HG03060 (cell line): Measurements from ENCODE around the gene CNTNAP5.

Source experiments
- ATAC-seq: cut with Tn5 transposase; IDR thresholded peaks from one replicate; pipeline ENCODE4 v1.9.1; 2021; ENCODE audit warnings: low read depth, moderate number of reproducible peaks; ENCODE audit not compliant: unreplicated experiment

Gene CNTNAP5

DNA sequence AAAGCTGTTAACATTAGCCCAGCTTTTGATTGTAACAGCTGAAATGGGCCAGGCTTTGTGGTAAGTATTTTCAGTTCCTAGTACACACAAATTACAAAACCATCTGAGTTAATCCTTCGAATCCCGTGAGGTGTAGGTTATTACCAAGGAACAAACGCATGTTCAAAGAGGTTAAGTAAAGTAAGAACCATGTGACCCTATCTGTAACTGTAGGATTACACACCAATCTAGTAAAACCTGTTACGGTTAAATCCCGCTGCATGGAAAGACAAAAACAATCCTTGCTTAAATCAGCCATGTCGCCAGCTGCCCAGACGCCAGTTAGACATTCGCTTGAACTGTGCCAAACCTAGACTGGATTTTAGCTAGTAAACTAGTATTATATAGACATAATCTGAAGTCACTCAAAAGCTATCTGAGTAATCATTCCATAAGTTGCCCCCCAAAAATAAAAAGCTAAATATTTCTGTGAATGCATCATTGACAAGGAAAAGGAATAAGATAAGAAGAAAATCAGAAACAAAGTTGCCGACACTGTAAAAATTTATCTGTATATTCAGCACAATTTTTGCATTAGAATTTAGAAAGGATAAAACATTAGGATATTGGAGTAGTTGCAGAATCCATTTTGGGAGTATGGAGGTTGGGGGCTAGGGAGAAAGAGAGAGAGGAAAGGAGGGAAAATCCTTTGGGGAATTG lies 638.0 kb downstream of the CNTNAP5 start:
- no peak for ATAC-seq

DNA sequence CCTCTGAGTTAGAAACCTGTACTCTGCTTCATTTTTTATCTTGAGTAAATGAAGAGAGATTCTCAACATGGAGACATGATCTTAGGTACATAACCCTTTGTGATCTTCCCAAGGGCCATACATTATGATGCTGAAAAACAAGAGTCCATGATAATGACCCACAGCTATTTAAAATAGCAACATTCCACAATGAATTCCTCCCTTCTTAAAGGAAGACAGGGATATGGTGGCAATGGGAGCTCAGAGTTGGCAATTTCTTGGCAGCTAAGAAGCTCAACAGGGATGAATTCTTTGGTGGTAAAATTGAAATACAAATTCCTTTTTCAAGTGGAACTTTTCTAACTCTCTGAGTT lies 638.5 kb downstream of the CNTNAP5 start:
- ATAC-seq, result no peak

DNA sequence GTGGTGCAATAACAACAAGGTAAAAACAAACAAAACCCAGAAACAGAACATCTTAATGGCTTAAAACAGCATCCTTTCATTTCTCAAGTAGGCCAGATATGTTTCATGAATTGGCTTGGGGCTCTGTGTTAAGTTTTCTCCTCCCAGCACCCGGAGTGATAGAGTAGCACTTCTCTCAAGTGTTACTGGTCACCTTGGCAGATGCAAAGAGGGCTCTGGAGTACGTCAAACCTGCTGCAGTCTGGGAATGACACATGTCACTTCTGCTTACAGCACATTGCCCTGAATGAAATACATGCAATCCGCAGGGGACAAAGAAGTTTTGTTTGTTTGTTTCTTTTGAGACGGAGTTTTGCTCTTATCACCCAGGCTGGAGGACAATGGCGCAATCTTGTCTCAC lies 639.3 kb downstream of the CNTNAP5 start:
- ATAC-seq, result no peak

DNA sequence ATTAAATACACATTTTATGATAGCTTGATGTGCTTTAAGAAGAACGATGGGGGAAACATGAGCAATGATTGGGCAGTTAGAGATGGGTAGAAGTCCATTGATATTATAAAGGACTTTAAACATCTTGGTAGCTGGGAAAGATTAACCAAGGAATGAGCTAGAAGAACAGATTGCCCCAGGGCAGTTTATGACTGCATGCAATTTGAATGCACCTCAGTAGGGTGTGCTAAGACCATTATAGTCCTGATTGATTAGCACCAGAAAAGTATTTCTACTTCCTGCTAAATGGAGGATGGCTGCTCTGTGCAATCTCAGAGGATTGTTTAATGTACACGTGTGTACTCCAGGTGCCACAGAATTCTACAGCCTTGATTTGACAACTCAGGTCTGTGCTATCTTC lies 641.9 kb downstream of the CNTNAP5 start:
- ATAC-seq, result no peak

DNA sequence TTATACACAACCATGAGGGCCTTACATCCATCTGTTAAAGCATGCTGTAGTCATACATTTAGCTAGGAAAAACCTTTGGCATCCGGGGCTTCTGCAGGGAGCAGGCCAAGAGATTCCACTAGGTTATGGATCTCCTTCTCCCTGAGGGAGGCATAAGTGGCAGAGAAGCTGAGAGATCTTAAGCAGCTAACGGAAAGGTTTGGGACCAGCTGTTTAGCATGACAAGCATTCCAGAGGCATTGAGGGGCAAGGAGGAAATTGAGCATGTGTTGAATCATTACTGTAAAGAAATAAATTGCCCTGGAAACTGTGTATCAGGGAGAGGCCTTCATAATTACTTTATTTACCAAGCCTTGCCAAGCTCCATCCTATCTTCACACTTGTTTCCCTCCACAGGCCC lies 643.1 kb downstream of the CNTNAP5 start:
- no peak for ATAC-seq

DNA sequence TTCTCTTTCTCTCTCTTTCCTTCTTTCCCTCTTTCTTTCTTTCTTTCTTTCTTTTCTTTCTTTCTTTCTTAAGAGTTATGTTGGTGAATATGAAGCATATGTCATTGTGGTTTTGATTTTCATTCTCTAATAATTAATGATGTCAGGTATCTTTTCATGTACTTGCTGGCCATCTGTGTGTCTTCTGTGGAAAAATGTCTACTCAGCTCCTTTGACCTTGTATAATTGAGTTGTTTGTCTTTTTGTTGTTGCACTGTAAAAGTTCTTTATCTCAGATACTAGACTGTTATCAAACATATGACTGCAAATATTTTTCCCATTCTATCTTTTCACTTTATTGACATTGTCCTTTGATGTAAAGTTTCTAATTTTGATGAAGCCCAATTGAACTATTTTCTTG lies 645.1 kb downstream of the CNTNAP5 start:
- no peak for ATAC-seq

DNA sequence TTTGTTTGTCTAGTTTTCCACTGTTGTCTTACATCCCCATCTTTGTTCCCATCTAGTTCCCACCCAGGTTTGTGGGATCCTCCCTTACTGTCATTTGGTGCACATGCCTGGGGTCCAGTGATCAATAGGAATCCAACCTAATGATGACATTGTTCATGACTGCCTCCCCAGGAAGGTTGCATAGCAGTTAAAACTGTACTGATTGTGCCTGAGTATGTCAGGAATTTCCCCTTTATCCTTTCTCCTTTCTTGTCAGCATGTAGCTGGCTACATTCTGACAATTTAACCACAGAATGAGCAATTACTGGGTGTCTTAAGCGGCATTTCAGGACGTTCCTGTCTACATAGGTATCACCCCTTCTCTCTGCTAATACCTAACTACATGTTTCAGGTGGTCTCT lies 653.0 kb downstream of the CNTNAP5 start:
- ATAC-seq, result no peak

DNA sequence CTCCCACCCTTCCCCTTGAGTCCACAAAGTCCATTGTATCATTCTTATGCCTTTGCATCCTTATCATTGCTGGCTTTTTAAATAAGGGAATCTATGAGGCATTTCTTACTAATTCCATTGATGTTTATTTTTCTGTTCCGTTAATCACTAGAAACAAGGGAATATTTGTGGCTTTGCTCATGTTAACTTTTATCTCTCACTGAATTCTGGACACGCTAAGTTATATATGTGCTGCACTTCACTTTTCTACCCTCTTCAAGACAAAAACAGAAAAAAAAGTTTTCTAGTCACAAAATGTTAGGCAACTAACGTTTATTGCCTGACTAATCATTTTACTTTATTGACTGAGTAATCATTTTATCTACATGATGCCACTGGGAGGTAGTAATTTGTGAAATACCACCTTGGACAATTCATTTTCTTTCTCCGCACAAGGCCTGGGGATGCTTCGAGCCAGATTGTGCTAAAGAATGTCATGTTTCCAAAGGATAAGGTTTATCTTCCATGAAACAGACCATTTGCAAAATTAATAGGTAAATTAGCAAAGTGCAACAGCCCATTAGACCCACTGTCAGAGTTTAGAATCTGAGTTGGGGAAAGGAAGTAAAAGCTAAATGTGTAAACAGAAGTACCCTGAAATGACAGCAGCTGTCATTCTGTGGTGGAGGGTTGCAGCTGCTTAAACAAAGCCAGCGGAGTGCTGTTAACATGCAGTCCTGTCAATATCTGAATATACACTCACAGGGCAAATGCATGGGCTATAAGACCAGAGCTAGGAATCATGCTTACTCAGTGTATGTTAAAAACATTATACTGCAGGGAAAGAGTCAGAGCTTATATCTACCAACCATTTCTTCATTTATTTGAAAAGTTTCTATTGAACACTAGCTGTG lies 658.7 kb downstream of the CNTNAP5 start:
- ATAC-seq, result no peak

DNA sequence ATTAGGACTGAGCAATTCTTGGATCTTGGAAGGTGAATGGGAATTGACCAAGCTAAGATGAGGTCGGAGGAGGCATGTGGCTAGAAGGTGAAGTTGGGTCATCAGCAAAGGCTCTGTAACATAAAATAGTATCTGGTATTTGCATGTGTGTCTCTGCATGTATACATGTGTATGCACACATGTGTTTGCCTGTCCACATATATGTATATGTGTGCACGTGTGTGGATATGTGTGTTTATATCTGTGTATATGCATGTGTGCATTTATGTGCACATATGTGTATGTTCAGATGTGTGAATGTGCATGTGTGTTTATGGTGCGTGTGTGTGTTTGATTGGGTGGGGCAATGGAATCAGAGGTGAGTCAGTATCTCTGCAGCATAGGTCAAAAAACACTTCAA lies 664.3 kb downstream of the CNTNAP5 start:
- no peak for ATAC-seq

DNA sequence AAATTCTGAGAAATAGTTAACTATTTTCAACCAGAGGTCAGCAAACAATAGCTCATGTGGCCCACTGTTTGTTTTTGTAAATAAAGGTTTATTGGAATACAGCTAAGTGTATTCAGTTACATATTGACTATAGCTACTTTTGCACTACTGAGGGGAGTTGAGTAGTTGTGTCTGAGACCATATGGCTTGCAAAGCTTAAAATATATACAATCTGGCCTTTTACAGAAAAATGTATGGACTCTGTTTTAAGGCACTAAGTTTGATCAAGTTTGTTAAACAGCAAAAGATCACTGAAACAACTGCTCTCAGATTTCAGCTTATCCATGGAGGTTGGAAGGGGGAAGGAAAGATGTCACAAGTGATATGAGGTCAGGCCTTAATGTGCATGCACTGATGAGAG lies 667.1 kb downstream of the CNTNAP5 start:
- ATAC-seq, result no peak

DNA sequence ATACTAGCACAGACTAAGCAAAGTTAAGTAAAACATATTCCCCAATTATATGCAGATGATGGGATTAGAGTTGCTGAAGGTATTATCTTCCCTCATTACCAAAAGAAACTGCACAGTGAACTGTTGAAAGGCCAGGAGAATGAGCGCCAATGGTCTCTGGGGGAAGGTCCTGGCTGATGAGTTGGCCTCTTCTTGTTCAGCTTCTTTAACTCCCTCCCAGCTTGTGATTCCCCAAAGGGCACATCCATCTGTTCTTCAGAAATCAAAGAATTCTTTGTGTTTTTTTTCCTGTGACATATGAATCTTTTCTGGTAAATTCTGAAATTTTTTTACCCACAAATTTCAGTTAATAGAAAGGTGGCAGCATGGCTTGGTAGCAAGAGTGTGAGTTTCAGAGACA lies 667.6 kb downstream of the CNTNAP5 start:
- ATAC-seq, result no peak

DNA sequence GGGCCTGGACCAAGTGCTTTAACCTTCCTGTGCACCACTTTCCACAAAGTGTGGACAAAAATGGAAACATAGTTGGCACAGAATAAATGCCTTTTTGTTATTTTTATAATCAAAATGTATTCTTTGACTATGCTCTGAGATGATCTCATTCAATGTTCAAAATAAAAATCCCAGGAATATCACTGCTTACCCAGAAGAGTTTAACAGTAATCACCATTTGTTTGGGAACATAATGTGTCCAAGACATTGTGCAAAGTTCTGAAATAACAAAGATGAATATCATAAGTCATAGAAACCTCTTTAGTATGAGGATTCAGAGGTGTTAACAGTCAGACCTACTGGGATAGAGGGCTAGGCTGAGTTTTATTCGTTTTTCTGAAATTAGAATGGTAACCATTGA lies 668.1 kb downstream of the CNTNAP5 start:
- ATAC-seq, result no peak

DNA sequence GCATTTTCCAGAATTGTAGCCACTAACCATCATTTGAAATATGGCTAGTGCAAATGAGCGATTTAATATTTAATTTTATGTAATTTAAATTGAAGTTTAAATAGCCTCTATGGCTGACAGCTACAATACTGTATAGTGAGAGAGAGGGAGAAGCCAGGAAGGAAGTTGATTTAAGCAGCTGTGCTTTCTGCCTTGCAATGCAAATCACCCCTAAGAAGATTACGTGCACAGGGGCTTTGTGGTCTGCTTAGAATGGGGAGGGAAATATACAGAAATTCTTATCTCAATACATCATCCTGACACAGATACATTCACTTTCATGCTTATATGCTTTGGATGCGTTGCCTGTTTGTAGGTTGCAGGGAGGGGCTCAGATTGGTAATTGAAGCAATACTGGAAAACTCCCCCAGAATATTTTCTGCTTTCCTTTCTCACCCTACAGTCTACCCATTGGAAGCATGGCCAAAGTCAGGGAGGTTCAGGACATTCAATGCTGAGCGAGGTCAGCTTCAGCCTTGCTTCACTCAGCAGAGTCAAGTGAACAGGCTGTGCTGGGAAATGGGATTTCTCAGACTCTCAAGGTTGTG lies 674.0 kb downstream of the CNTNAP5 start:
- ATAC-seq, result no peak

DNA sequence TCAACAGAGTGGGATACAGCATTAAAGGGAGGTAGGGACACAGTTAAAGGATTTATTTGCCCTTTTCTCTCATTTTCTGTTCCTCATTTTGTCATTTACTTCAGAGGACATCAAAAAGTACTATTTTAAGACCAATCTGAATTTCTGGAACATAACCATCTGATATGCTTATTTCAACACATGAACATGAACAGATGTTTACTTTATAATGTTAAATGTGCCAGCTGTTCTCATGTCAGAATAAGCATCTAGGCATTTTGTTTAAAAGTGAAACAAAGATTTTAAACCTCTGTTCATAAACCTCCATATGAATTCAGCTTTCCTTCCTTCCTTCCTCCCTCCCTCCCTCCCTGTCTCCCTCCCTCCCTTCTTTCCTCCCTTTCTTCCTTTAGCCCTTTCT lies 677.7 kb downstream of the CNTNAP5 start:
- ATAC-seq, result no peak

DNA sequence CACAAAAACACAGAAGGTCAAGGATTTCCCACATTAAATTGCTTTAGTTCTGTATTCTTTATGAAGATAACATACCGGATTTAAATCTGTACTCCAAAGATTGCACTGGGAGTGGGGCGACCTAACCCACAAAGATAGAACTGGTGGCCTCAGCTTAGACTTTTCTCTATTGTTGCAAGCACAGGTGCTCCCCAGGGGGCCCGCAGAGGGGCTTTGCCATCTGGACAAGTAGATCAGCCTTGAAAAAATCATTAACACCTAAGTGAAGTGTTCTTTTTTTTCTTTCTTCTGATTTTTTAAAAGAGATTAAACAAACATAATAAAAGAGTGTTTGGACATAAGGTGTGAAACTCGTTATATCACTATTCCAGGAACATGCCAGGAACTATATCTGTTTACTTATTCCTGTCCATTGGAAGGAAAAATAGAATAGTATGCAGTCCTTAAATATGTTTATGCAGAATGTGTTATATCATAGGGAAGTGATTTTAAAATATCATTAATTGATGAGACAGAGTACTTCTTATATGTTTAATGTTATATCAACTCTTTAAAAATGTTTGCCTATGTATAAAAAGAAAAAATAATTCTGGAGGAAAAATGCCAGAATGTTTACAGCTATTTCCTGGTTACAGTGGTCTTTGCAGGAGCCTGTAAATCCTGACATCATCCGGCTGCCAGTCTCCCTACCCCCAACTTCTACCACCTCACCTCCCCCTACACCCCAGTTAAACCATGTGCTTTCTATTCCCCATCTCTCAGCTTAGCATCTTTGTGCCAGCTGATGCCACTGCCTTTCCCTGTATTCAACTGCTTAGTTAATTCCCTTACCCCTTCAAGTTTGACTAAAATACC lies 679.2 kb downstream of the CNTNAP5 start:
- ATAC-seq, result no peak

DNA sequence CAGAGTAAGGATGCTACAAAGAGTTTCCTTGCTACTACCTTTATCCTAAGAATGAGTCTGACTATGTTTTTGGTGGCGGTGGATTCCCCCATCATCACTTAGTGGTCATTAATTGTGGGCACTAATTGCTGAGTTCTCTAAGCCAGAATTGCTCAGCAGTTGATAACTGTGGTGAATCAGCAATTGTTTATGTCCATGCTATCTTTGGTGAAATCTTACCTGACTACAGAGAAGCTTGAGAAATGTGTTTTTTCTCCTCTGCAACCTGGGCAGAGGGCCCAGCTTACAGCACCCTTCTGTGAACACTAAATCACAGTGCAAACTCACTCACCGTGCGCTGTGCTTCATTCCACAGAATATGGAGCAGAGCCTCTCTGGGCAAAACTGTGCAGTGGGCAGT lies 683.6 kb downstream of the CNTNAP5 start:
- ATAC-seq, result no peak

DNA sequence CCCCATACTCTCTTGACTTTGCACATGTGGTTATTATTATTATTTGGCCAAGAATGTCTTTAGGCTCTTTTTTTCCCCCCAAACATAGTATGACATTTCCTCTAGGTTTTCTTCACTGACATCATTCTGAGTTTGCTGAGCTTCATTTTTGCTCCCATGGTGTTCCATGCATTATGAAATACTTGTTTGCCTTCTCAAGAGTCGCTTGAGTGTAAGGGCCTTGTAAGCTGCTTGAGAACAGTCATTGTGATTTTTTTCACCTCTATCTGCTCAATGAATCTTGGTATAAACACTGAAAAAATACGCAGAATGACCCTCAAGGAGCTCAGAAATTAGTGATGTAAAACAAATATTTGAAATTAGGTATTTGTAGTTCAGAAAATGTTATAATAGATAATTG lies 688.9 kb downstream of the CNTNAP5 start:
- no peak for ATAC-seq

DNA sequence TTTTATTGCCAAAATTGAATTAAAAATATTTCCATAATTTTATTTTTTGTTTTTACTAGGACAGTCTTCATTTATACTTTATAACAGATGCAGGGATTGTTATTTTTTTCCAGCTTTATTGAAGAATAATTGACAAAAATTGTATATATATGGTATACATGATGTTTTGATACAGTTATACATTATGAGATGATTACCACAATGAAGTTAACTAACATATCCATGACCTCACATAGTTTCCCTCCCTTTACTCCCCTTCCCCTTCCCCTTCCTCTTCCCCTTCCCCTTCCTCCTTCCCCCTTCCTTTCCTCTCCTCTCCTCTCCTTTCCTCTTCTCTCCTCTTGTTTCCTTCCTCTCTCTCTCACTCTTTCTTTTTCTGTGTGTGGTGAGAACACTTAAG lies 700.1 kb downstream of the CNTNAP5 start:
- no peak for ATAC-seq

DNA sequence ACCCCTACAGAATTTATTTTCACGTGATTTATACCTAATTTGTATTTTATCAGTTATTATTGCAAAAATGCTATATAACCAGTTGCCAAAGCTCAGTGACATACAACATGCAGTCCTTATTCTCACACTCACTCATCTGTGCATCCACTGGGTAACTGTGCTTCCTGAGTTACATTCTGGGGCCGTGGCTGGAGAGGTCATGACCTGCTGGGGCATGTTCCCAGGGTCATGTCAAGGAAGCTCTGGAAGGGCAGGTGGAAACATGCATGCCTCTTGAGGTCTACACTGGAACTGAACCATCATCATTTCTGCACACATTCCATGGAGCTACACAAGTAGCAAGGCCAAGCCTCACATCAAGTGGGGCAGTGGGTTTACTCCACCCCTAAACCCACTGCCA lies 715.5 kb downstream of the CNTNAP5 start:
- ATAC-seq, result no peak

DNA sequence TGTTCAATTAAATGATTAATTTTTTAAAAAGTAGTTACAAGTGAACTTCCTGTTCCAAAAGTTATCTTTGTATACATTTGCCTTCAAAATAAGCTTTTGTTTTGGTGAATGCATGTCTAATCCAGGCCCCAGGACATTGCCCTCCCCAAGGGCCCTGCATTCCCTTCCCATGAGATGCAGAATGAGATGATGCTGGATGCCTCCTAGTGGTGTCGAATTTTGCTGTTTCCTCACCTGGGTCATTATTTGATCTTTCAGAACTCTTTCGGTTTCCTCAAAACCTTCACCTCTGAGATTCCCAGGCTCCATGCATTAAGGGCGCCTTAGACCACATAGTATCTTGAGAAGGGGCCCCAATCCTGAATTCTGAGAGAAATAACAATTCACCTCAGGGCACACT lies 728.8 kb downstream of the CNTNAP5 start:
- no peak for ATAC-seq

DNA sequence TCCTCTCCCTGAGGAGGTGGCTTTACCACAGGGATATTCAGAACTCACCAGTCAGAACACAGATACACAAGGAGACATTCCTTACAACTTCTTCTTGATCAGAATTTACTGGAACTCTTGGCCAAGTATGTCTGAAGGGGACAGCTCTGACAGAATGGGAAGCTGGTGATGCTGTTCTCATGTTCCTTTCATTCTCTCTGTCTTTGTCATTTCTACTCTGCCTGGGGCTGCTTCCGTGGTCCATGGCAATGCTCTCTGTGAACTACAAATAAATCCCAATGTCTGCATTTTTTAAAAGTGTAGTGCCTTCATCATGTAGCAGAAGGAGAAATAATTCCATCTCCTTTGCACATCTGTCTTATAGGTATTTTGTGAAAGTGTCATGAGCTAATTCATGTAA lies 730.3 kb downstream of the CNTNAP5 start:
- ATAC-seq, result no peak
